GM19035 (cell line): ENCODE data around the gene CSNK1E.
A peak's percentile ranks its signal among the peaks of the same experiment; 100 is the strongest.
"Not testable (repeated sequence)": the region's sequence is repeated elsewhere in the genome, so short reads cannot be mapped to it uniquely, and the experiment has no call there.

Experiments
- ATAC-seq: cut with Tn5 transposase; IDR thresholded peaks from one replicate; pipeline ENCODE4 v1.9.1; 2021; ENCODE audit not compliant: unreplicated experiment

CSNK1E gene

GRCh38 chr22:38317122-38317994 is at the start of gene CSNK1E:
TSS of gene CSNK1E (minus strand) at chr22:38317433. CDS start at chr22:38314157, 3,276 bp downstream.
- ATAC-seq = peak; percentile 47

DNA sequence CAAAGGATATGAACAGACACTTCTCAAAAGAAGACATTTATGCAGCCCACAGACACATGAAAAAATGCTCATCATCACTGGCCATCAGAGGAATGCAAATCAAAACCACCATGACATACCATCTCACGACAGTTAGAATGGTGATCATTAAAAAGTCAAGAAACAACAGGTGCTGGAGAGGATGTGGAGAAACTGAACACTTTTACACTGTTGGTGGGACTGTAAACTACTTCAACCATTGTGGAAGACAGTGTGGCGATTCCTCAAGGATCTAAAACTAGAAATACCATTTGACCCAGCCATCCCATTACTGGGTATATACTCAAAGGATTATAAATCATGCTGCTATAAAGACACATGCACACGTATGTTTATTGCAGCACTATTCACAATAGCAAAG is 48.6 kb upstream of the CSNK1E start:
- ATAC-seq = not testable (repeated sequence)

DNA sequence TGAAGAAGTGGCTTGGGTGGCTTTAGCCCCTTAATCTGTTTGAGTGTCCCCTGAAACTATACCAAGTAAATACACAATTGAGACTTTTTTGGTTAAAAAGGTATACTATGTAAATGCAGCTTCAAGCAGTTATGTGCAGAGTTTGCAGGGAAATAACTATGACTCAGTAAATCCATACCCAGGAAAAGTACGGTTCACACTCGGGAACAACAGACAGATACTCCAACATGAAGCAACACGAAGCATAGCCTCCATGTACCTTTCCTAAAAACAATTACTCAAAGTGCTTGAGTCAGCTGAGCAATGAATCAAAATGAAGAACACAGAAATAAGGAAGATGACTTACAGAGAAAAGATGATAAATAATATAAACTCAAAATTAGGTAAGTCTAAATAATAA is 47.9 kb upstream of the CSNK1E start:
- ATAC-seq = not testable (repeated sequence)

- ATAC-seq = not testable (repeated sequence)
Observed at GRCh38 chr22:38360560-38360959, 43.3 kb upstream of the CSNK1E start.

- not testable (repeated sequence) for ATAC-seq
Observed at GRCh38 chr22:38359817-38360216, 42.6 kb upstream of the CSNK1E start.

- ATAC-seq = not testable (repeated sequence)
Observed at GRCh38 chr22:38357971-38358370, 40.7 kb upstream of the CSNK1E start.

DNA sequence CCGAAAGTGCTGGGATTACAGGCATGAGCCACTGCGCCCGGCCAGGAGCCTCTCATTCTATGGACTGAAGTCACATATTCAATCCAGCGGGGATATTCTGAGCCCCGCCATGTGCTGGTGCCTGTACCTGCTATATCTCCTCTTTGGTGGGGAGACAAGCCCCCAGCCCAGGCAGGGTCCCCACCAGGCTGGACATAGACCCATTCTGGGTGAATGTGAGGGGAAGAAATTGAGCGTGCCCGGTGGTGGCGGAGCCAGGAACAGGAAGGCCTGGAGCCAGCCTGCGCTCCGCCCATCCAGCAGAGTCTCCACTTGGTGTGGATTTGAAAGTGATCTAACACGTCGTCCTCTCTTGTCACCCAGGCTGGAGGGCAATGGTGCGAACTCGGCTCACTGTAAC is 38.0 kb upstream of the CSNK1E start:
- no peak for ATAC-seq

DNA sequence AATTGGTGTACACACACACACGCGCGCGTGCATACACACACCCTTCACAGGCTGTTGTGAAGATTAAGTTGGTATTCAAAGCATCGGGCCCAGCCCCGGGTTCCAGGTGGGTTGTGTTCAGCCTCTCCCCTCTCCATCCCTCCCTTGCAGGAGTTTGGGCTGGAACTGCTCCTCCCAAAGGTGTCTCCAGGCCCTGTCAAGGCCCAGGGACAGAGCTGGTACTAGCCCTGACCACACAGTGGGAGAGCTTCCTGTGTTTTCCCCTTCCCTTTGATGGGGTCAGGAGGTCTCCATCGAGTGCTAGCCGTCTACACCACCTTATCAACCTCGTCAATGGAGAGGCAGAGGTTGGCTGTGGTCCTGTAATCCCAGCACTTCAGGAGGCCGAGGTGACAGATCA is 36.5 kb upstream of the CSNK1E start:
- no peak for ATAC-seq

GRCh38 chr22:38353142-38353629 is 36.0 kb upstream of the CSNK1E start:
- ATAC-seq = no peak

- ATAC-seq = no peak
Observed at GRCh38 chr22:38352436-38352835, 35.2 kb upstream of the CSNK1E start.

DNA sequence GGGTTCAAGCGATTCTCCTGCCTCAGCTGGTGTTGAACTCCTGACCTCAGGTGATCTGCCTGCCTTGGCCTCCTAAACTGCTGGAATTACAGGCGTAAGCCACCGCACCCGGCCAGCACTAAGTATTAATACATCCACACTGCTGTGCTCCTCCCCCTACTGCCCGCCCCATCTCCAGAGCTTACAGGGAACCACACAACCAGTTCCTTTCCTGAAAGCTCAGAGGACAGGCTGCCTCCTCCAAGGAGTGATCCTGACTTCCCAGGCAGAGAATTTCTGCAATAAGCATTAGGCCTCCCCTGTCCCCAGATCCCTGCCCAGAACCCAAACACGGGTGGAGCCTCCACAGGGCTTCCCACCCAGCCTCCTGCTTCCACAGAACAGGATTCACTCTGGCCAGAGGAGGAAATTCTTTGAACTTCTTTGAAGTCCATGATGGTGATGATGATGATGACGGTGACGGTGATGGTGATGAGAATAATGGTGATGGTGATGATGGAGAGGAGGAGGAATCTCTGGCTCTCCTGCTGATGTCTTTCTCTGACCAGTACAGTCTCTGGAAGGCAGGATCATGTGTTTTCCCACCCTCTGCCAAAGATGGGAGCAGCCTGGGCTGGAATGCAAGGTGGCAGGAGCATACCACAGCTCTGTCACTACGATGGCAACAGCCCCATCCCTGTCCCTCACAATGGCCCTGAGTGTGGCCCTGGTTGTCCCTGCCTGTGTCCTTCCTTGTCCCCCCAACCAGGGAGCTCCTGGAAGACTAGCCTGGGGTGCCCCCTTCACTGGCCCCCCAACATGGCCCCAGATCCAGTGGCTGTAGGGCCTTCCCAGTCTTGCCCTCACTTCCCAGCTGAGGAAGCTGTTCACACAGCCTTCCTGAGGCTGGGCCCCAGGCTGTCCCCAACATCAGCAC is 33.5 kb upstream of the CSNK1E start:
- ATAC-seq = no peak

DNA sequence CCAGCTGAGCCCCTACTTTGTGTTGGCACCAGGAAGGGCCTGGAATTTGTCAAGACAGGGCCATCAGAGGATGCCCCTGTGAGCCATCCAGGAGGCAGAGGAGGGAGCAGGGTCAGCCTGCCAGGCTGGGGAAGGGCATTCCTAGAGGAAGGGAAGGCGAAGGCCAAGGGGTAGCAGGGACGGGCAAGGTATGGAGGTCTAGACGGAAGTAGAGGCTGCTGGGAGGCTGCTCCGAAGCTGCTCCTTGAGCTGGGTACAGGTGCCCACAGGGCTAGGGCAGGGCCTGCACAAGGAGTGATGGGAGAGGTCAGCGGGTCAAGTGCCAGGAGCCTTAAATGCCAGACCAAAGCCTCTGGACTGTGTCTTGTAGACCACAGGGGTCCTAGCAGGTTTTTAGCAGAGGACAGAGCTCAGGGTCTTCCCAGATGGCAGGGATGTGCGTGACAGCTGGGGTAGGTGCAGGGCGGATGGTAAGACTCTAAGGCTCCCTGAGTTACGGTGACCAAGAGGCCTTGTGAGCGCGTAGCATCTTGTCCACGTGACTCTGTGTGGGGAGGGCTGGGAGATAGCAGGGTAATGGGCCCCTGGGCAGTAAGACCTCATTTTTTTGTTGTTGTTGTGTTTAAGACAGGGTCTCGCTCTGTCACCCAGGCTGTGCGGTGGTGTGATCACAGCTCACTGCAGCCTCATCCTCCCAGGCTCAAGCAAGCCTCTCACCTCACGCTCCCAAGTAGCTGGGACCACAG is 31.7 kb upstream of the CSNK1E start:
- ATAC-seq = no peak

GRCh38 chr22:38347944-38348750 is 30.9 kb upstream of the CSNK1E start:
- no peak for ATAC-seq

- no peak for ATAC-seq
Observed at GRCh38 chr22:38347181-38347943, 30.1 kb upstream of the CSNK1E start.

DNA sequence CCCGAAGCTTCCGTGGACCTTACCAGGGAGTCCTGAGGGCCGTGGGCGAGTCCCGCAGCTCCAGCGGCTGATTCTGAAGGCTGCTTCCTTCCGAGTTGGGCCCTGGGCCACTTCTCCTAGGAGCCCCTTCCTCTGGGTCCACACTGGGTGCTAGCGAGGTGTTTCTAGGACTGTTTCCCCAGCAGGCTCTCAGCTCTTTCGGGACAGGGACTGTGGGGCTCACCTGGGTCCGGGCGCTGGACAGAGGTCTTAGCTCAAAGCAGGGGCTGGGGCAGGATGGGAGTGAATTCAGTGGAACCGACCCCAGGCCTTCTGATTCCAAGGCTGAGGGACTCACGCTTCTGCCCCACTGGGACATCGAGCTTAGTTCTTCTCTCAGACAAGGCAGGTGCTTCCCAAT is 29.3 kb upstream of the CSNK1E start:
- no peak for ATAC-seq

- ATAC-seq = no peak
Observed at GRCh38 chr22:38345782-38346181, 28.5 kb upstream of the CSNK1E start.

DNA sequence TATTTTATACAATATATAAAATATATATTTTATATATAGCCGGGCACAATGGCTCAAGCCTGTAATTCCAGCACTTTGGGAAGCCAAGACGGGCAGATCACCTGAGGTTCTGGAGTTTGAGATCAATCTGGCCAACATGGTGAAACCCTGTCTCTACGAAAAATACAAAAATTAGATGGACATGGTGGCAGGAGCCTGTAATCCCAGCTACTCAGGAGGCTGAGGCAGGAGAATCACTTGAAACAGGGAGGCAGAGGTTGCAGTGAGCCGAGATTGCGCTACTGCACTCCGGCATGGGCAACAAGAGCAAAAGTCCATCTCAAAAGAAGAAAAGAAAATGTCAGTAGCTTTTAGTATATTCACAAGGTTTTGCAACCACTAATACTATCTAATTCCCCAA is 22.7 kb upstream of the CSNK1E start:
- not testable (repeated sequence) for ATAC-seq

GRCh38 chr22:38338772-38339379 is 21.6 kb upstream of the CSNK1E start:
- ATAC-seq = no peak

DNA sequence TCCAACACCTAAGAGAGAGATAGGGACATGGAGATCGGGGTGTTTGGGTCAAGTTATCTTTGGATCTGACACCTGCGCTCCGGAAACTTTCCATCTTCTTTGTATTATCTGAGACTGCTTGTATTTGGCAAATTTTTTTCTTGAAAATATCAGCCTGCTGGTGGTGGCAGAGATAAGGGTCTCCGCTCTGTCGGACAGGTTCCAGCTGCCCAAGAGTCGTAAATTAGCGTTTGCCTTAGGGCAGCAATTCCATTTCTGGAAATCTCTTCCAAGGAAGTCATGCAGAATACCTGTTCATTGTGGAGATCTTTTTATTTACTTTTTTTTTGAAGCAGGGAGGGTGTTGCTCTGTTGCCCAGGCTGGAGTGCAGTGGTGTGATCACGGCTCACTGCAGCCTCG is 19.5 kb upstream of the CSNK1E start:
- ATAC-seq = no peak
